Measurements from ENCODE around the gene UBQLN4. TPM values are rescaled to one million over a fixed set of nuclear protein-coding genes. Genes with fewer than 3 reads are reported as not detected.
"Not testable (repeated sequence)": the region's sequence is repeated elsewhere in the genome, so short reads cannot be mapped to it uniquely, and the experiment has no call there.

The UBQLN4 gene
- total RNA-seq, 4 donors from 2014 or later = 2.6 to 47.0 (median 12.8) TPM

DNA sequence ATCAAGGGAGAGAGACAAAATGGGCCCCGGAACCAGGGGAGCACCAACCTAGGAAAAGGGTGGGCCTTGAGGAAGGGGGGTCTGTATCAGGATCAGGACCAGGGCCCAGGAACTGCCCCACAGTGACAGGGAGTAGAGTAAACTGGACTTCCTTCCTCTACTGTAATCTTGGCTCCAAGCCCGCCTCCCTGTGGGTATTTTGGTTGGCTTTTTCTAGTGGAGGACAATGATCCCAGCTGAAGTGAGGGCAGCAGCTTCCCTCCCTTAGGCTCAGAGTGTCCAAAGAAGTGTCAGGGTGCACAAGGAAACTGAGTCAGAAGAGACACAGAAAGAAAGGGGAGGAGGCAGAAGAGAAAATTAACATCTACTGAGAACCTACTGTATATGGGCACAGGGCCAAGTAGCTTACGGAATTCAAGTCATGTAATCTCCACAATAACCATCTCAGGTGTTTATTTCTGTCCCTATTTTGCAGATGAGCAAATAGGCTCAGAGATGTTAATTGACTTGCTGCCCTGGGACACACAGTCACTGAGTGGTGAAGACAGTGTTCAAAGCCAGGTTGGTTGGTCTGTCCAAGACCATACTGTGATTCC, 4.8 kb downstream of the UBQLN4 start:
- no peak for DNase-seq
- Histone ChIP-seq H3K27ac (no peak overlapping the region), H3K27me3 (no peaks in the 10 kb centered on the region), H3K36me3 (no peaks in the 10 kb centered on the region), H3K9me3 (no peaks in the 10 kb centered on the region), H3K4me1 (no peaks in the 10 kb centered on the region), H3K4me3 (no peak overlapping the region)
- intact Hi-C loops (cut with DNase I; ENCODE audit: low total_unique reads) = no loop called here
- TF ChIP-seq, protein P1, sequence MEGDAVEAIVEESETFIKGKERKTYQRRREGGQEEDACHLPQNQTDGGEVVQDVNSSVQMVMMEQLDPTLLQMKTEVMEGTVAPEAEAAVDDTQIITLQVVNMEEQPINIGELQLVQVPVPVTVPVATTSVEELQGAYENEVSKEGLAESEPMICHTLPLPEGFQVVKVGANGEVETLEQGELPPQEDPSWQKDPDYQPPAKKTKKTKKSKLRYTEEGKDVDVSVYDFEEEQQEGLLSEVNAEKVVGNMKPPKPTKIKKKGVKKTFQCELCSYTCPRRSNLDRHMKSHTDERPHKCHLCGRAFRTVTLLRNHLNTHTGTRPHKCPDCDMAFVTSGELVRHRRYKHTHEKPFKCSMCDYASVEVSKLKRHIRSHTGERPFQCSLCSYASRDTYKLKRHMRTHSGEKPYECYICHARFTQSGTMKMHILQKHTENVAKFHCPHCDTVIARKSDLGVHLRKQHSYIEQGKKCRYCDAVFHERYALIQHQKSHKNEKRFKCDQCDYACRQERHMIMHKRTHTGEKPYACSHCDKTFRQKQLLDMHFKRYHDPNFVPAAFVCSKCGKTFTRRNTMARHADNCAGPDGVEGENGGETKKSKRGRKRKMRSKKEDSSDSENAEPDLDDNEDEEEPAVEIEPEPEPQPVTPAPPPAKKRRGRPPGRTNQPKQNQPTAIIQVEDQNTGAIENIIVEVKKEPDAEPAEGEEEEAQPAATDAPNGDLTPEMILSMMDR (IDR thresholded peaks at IDR 0.05) = no peak
- no peak for TF ChIP-seq POLR2A (IDR thresholded peaks at IDR 0.05)

GRCh38 chr1:156045076-156045475, 8.5 kb downstream of the UBQLN4 start:
- Histone ChIP-seq H3K36me3 (no peaks in the 10 kb centered on the region), H3K27ac (no peak overlapping the region), H3K4me3 (no peak overlapping the region), H3K27me3 (no peaks in the 10 kb centered on the region), H3K4me1 (no peaks in the 10 kb centered on the region), H3K9me3 (no peaks in the 10 kb centered on the region)
- DNase-seq = no peak
- TF ChIP-seq, protein P1 (IDR thresholded peaks at IDR 0.05) = no peak
- no peak for TF ChIP-seq POLR2A (IDR thresholded peaks at IDR 0.05)
- intact Hi-C loops (cut with DNase I; ENCODE audit: low total_unique reads) = no loop called here

- Histone ChIP-seq H3K4me1 (no peaks in the 10 kb centered on the region), H3K9me3 (no peaks in the 10 kb centered on the region), H3K36me3 (no peaks in the 10 kb centered on the region), H3K4me3 (no peak overlapping the region), H3K27me3 (no peaks in the 10 kb centered on the region), H3K27ac (no peak overlapping the region)
- no peak for DNase-seq
- intact Hi-C loops (cut with DNase I; ENCODE audit: low total_unique reads) = no loop called here
- TF ChIP-seq, protein P1 (IDR thresholded peaks at IDR 0.05) = no peak
- TF ChIP-seq POLR2A (IDR thresholded peaks at IDR 0.05) = no peak
Measured at GRCh38 chr1:156042828-156043227, 10.8 kb downstream of the UBQLN4 start.

DNA sequence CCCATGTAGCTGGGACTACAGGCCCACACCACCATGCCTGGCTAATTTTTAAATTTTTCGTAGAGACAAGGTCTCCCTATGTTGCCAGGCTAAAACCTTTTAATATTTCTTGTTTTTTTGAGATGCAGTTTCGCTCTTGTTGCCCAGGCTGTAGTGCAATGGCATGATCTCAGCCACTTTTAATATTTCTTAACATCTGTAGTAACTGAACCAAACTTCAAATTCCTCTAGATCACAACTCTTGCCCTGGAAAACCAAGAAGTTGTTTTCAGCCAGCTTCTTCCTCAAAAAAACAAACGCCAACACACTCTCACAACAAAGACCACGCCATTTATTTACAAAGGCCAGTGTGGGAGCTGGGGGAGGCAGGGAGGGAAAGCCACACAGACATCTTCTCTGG, 18.6 kb downstream of the UBQLN4 start:
- H3K9me3 ChIP-seq; H3K4me1 ChIP-seq; H3K27me3 ChIP-seq; H3K27ac ChIP-seq; intact Hi-C loops (cut with DNase I; ENCODE audit: low total_unique reads); H3K36me3 ChIP-seq; H3K4me3 ChIP-seq; DNase-seq: not testable (repeated sequence)

GRCh38 chr1:156033011-156033410, 20.6 kb downstream of the UBQLN4 start:
- DNase-seq = no peak
- Histone ChIP-seq H3K27ac (no peak overlapping the region), H3K36me3 (no peaks in the 10 kb centered on the region), H3K4me3 (no peak overlapping the region), H3K4me1 (no peaks in the 10 kb centered on the region), H3K27me3 (no peaks in the 10 kb centered on the region), H3K9me3 (no peaks in the 10 kb centered on the region)
- intact Hi-C loops (cut with DNase I; ENCODE audit: low total_unique reads) = no loop called here
- TF ChIP-seq POLR2A (IDR thresholded peaks at IDR 0.05) = no peak
- TF ChIP-seq, protein P1 (IDR thresholded peaks at IDR 0.05) = no peak

DNA sequence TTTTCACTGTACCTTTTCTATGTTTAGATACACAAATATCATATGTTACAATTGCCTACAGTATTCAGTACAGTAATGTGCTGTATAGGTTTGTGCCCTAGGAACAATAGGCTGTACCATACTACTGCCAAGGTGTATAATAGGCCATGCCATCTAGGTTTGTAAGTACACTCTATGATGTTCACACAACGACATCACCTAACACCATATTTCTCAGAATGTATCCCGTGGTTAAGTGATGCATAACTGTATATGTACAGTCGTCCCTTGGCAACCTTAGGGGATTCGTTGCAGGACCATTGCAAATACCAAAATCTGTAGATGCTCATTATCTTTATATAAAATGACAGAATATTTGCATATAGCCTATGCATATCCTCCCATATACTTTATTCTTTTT, 27.0 kb downstream of the UBQLN4 start:
- Histone ChIP-seq H3K27ac (no peak overlapping the region), H3K27me3 (no peaks in the 10 kb centered on the region), H3K9me3 (no peaks in the 10 kb centered on the region), H3K36me3 (no peaks in the 10 kb centered on the region), H3K4me1 (no peaks in the 10 kb centered on the region), H3K4me3 (no peak overlapping the region)
- intact Hi-C loops (cut with DNase I; ENCODE audit: low total_unique reads) = no loop called here
- TF ChIP-seq, protein P1 (IDR thresholded peaks at IDR 0.05) = no peak
- TF ChIP-seq POLR2A (IDR thresholded peaks at IDR 0.05) = no peak
- DNase-seq = no peak
